Activated naive CD4-positive, alpha-beta T cell (primary cell): Measurements from ENCODE around the gene RREB1.
"Not testable (repeated sequence)": the region's sequence is repeated elsewhere in the genome, so short reads cannot be mapped to it uniquely, and the experiment has no call there.

Experiments used
- DNase-seq, 4 experiments: peaks; one replicate each; lab custom pipeline; 2025; lab: John Stamatoyannopoulos, UW

Gene RREB1

DNA sequence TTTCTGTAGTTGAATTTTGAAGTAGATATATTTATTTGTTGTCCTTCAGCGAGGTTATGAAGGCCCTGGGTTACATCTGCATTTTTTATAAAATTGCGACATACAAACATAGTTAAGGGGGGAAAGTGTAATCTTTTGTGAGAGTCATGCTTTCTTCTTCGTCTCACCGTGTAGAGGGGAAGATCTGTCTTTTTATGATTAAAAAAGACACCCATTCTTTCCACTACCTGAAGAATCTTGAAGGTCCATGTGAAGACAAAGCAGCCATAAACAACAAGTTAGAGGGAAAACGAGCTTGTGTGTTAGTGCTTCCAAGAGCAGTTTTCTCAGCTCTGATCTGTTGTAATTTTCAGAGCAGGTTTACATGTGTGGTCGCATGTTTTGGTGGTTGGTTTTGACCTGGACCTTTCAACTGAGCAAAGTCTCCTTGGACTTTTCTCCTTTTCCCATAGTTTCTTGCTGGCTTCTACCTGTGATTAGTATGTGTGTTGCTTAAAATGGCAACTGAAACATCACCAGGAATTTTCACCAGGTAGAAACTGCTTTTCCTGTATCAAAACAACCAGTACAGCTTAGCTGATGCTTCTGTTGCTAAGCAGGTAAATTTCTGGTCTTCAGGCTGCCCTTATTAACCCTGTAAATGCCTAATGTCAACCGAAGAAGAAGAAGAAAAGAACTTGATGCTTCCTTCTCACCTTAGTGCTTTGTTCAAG is 37.3 kb downstream of the RREB1 start:
- DNase-seq: no peak

DNA sequence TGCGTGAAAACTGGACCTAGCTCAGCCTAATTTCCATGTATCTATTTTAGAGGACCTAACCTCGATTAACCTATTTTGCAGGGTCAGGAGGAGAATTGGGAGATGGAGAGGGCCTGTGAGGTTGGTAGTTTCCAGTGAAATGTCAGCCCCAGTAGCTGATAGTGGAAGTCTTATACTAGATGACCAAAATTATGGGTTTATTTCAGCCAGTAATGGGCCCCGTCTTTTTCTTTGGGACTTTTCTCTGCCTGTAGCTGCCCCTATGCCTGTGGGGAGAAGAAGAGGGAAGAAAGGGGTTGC is 37.8 kb downstream of the RREB1 start:
- no peak for DNase-seq

DNA sequence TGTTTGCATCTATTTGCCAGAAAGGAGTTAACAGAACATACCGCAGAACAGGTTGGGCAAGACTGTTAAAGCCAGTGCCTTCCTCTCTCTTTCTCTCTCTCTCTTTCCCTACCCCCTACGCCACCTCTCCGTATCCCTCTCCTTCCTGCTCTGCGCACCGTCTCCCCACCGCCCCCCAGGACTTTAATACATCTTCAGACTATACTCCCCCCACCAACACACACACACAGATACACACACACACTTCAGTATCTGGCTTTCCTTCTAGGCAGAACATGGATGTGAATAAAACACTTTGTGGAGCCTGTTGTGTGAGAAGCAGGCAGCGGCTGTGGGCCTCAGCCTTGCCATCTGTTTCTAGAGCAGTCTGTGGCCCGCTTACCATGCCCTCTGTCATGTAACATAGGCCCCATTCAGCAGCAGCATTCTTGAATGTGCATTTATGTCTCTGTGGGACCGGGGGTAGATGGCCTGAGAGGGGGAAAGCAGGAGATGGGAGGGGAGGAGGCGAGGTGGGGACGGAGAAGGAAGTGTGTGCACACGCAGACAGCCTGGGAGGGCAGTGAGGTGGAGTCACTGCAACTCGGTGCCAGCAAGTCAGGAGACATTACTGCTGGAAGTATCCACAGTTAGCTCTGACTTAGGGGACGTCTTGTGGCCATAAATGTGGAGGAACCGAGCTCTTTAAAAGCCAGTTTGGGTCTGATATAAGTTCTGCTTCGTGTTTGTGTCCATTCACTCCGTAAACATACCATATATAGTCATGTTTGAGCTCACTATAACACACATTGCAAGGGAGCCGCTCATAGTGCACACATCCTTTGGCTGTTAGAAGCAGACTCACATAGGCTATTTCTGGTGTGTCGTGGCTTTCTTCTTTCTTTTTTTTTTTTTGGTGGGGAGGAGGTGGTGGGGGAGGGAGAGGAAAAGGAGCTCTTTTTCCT is 38.4 kb downstream of the RREB1 start:
- DNase-seq: peak in 2 of 4 experiments; percentile 8 to 9

DNA sequence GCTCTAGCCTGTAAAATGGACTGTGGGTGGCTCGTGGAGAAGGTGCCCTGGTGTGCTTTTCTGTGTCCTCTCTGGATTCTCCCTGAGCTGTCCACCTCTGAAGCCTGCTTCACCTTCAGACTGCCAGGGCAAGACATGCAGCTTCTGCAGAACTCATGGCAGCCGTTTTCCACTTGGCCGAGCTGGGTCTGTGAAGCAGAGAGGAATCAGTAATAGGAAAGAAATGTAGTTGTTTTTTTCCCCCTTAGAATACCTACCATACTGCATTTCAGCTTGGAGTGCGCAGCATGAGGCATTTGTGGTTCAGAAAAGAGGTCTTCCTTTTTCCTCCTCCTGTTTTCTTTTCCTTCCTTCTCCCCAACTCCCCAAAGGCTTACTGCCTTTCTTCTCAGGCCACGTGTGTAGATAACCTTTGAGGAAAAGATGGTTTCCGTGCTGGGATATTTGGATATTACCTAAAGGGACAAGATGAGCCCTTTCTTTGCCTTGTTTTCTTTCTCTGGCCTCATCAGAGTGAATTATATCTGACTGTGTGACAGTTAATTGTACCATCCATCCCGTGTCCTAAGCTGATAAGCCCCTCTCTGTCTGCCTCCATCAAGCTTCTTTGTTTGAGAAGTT is 39.4 kb downstream of the RREB1 start:
- no peak for DNase-seq

DNA sequence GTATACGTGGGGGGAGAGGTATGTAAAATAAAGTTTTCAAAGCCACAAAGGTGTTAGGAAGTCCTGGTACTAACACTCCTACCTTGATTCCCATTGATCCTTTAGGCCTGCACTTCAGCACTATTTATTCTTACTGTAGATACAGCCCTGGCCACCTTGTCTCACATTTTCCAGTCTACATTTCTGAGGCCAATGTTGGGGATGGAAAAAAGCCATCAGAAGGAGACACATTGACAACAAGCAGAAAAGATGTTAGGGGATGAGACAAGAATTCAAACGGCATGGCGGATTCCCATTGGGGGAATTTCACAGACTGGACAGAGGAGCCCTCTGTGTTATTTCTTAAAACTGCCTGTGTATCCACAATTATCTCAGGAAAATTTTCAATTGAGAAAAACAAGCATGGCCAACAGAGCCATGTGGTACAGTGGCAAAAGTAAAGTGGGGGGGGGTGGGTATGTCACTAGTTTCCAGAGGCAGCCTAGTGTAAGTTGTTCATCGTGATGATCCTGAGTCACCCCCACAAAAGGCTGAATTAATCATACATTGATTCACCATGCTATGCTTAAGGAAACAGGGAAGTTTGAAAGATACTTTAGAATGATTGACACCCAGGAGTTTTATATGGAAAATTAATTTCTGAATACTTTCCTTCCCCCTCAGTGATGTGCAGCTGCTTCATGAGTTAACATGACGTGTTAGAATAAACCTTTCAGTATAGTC is 40.5 kb downstream of the RREB1 start:
- DNase-seq: no peak

DNA sequence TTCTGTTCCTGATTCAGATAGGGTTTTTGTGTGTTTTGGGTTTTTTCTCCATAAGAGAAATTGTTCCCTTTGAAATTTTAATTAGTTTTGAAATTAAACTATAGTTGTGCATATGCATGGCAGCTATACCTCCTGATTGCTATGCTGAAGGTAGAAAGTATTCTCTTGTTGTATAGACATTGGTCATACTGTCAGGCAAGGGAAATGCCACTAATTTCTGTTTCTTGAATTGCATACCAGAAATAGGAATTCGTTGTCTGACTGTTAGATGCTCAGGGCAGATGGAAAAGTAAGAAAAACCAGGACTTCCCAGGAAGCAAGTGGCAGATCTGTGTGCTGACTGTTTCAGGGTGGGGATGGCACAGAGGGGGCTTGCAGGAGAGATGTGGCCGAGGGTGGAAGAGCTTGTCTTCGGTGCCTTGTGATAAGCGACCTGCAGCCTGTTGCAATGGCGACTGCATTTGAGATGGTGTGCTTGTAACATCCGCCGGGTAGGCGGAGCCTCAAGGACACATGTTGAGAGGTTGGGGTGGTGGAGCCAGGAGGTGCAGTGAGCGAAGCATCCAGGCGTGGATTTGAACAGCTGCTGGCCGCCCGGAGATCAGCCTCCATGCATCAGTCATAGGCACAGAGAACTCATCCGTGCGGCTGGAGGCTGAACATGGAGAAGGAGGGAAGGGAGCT is 42.8 kb downstream of the RREB1 start:
- DNase-seq: no peak

DNA sequence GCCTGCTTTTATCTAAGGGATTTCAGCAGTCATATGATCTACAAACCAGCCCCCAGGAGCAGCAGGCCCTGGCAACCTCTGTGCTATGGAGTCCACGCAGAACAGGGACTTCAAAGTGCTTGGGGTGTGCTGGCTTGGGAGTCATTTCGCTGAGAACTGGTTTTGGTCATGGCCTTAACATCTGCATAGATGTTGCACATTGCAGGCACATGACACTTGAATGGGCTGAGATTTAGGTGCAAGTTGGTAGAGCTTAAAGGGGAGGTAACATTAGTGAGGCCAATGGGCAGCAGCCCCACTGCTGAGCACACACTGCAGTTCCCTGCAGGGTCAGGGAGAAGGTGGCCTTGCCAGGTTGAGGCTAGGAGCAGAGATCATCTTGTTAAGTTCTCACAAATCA is 43.6 kb downstream of the RREB1 start:
- DNase-seq: no peak

DNA sequence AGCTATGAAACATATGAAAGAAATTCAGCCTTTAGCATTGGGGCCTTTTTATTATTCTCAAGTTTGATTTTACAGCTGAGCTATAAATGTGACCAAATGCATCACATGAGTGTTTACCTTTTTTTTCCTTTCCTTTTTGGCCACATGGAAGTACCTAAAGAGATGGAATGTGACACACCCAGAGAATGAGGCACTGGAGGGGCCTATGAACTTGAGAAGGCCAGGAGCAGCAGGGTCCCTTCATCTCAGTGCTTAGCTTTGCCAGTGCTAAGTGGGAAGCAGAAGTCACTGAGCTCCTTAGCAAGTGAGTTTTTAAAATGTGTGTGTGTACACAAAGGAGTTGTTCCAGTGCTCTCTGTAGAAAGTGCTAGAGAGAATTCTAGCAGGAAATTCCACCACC is 44.7 kb downstream of the RREB1 start:
- no peak for DNase-seq

DNA sequence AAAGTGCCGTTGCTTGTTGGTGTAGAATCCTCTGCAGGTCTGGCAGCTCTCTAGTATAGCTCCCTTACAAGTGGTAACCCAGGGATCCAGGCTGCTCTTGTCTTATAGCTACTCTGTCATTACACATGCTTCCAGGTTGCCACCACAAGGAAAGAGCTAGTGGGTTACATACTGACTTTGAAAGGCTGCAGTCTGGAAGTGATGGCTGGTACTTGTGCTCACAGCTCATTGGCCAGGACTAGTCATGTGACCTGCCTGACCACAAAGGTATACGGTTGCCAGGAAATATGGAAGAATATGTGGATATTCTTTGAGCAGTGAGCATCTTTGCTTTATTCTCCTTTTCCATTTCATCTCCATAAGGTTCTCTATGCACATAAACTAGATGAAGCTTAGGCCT is 46.0 kb downstream of the RREB1 start:
- DNase-seq: no peak

DNA sequence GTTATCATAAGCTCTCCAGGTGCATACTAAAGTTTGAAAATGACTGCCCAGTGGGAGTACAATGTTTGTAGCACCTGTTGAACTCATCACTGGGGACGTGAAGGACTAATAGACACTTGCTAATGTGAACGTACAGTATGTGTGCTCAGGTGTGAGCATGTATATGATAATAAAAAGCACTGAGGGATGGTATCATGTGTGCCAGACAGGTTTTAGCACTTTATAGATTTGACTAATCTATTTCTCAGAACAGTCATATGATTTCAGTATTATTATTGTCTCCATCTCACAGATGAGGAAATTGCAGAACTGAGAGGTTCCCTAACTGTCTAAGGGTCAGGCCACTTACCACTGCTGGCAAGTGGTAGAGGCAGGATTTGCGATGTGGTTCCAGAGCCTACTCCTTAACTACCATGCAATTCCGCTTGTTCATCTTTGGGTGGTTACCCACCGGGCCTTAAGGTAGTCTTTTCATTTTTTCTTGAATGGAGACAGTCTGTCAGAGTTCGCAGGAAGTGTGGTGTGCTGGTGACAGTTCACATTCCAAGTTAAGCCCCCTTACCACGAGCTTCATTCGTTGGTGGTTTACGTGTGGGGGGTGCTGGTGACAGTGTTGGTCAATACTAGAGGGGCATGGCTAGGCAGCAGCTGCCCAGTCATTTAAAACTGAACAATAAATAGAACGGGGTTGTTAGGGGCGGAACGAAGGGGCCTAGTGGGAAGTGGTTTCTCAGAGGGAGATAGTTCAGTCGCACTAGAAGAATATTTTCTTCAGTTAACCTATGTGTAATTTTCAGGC is 46.8 kb downstream of the RREB1 start:
- DNase-seq: no peak

DNA sequence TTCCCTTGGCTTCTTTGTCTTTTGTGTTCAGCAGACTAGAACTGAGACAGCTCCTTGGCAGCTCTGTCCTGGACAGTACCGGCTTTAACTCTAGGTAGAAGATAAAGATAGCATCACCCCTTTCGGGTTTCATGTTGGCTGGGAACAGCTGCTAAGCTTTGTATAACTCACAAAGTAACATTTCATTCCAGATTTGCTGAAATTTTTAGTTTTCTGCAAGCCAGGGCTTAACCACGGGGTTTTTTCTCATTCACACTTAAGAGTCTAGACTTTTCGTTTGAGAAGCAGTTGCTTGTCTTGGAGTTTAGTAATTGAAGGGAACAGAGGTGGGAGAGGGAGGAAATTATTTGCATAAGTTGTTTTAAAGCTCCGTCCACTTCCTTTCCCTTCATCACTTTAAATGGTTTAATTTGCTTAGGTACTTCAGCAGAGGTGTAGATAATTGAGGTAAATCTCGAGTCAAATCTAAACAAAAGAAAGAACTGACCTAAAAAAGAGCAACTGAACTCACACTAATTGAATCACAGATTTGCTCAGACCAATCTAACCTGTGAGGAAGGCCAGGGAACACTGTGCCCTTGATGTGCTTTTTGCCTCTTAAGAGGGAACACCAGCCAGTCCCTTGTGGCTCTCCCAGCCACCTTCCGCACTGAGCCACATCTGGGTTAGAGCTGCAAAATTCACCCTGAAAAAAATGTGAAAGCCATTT is 48.3 kb downstream of the RREB1 start:
- DNase-seq: no peak

DNA sequence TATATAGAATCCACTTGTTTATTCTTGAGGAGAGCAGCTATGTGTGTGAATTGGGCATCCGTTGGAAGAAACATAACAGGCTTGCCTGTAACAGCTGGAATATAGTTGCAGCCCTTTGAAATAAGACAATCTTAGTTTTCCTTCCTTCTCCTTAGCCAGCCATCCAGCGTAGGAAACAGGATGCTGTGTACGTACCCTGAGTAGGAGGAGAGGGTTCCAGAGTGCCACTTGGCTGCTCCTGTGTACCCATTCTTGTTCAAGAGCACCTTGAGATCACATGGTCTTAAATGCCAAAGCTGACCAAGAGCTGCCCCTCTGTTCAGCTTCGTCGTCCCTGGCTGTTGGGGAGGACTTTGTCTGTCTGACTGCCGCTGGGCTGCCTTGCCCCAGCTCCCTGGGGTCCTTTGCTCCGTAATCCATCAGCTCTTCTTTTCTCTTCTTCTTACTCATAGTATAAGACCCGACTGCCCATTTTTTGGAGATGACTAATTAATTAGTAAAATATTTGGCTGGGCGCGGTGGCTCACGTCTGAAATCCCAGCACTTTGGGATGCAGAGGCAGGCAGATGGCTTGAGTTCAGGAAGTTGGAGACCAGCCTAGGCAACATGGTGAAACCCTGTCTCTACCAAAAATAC is 49.0 kb downstream of the RREB1 start:
- DNase-seq: no peak

DNA sequence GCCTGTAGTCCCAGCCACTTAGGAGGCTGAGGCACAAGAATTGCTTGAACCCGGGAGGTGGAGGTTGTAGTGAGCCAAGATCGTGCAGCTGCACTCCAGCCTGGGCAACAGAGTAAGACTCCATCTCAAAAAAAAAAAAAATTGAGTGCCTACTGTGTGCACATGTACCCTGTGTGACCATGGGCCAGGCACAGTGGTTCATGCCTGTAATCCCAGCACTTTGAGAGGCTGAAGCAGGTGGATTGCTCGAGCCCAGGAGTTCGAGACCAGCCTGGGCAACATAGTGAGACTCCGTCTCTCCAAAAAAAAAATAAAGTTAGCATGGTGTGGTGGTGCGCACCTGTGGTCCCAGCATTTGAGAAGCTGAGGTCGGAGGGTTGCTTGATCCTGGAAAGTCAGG is 49.5 kb downstream of the RREB1 start:
- DNase-seq: not testable (repeated sequence)

DNA sequence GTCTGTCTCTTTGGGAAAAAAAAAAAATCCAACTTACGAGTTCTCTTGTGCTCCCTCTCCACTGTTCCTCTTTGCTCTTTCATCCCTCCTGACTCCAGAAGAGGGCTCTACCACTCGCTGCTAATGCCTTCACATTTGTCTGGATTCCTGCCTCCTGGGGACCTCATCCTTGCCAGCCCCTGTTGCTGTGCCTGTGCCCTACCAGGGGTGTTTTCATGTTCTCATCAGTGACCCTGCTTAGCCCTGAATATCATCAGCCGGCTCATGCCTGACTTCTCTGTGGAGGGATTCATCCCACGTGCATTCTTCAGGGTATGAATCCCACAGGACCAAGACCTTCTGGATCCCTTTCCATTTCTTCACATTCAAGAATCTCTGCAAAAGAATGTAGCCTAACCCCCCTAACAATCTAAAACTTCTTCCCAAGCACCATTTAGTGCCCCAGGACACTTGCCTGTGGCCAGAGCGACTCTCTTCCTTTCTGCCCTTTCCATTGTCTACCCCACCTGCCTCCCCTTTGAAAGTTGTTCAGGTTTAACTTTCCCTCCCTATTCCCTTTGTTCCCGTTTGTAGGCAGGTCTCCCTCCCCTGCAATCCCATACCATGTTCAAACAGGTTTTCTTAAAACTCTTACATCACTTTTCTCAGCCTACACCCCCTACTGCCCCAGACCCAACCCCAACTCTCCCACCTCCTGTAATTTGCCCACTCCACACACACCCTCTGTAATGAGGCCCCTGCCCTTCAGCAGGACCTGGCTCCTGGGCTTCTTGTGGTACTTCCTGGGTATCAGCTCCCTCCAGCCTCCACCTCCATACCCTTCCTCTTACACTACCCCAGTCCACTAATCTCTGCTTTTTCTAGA is 50.2 kb downstream of the RREB1 start:
- no peak for DNase-seq

DNA sequence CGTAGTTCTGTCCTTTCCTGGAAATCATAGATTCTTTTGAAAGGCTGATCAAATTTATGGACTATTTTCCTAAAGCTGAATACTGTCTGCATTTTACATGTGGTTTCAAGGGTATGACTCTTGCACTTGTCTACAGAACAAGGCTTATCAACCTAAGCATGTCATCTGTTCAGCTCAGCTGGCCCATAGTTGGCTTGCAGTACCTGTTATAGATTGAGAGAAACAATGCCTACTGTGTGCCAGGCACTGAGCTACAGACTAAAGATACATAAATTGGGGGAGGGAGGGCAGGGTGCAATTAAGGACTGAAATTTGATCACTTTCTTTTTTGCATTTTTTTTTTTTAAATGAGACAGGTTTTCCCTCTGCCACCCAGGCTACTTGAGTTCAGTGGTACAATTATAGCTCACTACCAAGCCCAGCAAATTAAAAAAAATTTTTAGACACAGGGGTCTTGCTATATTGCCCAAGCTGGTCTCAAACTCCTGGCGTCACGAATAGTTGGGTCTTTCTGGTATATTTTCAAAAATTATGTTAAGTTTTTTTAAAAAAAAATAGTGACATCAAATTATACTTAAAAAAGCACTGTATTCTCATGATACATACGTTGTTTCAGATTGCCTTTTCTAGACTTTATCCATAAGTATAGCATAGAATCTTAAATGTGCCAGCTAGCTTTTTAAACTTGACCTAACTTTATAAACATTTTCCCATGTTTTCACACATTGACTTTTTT is 52.2 kb downstream of the RREB1 start:
- DNase-seq: no peak

DNA sequence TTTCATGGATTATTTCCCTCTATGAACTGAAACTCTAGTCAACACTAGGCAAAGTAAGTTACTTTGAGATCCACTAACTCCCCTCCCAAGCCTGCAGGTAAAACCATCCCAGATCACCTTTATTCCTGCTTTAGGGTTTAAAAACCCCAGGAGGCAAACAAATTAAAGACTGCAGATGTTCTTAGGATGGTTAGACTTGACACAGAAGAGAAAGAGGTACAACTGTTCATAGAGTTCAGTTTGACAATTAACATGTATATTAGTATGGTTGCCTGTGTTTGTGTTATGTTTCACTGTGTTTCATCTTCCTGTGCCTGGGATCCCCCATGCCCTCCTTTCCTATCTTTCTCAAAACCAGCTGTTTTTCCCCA is 53.5 kb downstream of the RREB1 start:
- DNase-seq: no peak

DNA sequence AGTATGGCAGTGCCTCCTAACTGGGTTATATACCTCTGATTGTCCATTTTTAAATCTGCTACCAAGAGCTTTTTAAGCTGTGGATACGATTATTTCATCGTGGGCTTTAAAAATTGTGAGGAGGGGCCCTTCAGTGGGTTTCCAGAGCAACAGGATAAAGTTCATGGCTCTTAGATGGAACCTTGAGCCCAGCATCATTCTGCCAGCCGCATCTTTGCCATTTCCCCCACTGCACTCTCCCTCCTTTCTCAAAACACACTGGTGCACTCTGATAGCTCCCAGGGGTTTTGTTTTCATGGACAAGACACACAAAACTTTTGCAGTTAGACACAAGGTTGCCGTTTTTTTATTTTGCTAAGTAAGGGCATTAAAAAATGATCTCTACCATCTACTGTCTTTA is 54.1 kb downstream of the RREB1 start:
- DNase-seq: no peak

DNA sequence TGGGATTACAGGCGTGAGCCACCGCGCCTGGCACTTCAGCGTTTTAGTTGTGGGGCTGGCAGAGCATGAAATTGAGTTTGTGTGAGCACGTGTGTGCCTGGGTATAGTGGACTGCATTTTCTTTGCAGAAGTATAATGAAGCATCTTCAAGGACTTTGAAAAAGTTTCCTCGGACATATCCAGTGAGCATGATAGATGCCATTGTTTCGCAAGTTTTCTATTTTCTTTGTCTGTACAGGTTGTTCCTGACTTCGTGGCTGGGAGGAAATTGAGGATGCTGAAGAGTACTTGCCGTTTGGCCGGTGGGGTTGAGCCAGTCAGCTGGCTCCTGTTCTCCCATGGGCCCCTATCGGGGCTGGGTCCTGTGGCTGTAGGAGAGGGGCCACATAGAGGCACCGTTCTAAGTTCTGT is 55.9 kb downstream of the RREB1 start:
- DNase-seq: no peak
